OCI-LY7 (cell line): Measurements from ENCODE around the gene MT2A.

Experiments used
- CTCF ChIP-seq: fragments of 200-600 bp; sonication (generic); conservative IDR thresholded peaks from 2 replicates; pipeline ENCODE4 v1.5.1; 2014; ENCODE audit warnings: mild to moderate bottlenecking, antibody characterized with exemption, low read length, moderate library complexity, mixed read lengths
- EZH2phosphoT487 ChIP-seq: fragments of 200-600 bp; sonication (generic); IDR thresholded peaks from 2 replicates; pipeline ENCODE4 v1.6.1; 2018; ENCODE audit warnings: low read depth, borderline replicate concordance, mild to moderate bottlenecking, mixed run types, antibody characterized with exemption, low read length, moderate library complexity, mixed read lengths

- TF ChIP-seq CTCF (no peak), EZH2phosphoT487 (no peak)
These were observed 33.8 kb upstream of the MT2A start for GRCh38 chr16:56574625-56575024.
